Thyroid gland (tissue), 4 donors: ENCODE results near the gene PCDHGA2. TPM values are rescaled to one million over a fixed set of nuclear protein-coding genes. Genes with fewer than 3 reads are reported as not detected.

Experiments
- DNase-seq, 2 donors: peaks; one replicate each; pipeline ENCODE4 v3.0.0-alpha.2; 2019
- H3K27ac ChIP-seq, 3 donors: fragments of 200-600 bp; sonication (generic); 1 replicate in 2 of 3; 2 replicates in 1 of 3; pipeline ENCODE4 v1.5.1; 2016 to 2019; ENCODE audit warnings: mild to moderate bottlenecking in 1 of 3, moderate library complexity in 1 of 3
- H3K27me3 ChIP-seq: fragments of 200-600 bp; sonication (generic); one replicate; pipeline ENCODE4 v1.5.1; 2019
- H3K36me3 ChIP-seq, 2 donors: fragments of 200-600 bp; sonication (generic); one replicate each; pipeline ENCODE4 v1.5.1; 2016 to 2019
- H3K4me1 ChIP-seq, 2 donors: fragments of 200-600 bp; sonication (generic); one replicate each; pipeline ENCODE4 v1.5.1; 2017 to 2019
- H3K4me3 ChIP-seq, 3 donors: fragments of 200-600 bp; sonication (generic); replicated peaks in 1 of 3; 1 replicate in 2 of 3; 2 replicates in 1 of 3; pipeline ENCODE4 v1.5.1; 2016; ENCODE audit warnings: mild to moderate bottlenecking in 1 of 3
- H3K9me3 ChIP-seq: fragments of 200-600 bp; sonication (generic); one replicate; pipeline ENCODE4 v1.5.1; 2017
- CTCF ChIP-seq, 6 experiments: fragments of 200-600 bp in 3 of 6; fragments of 450-650 bp in 3 of 6; sonication (generic) in 3 of 6; IDR thresholded peaks; one replicate each; pipeline ENCODE4 v1.5.1; 2016 to 2019; ENCODE audit warnings: antibody characterized with exemption in 6 of 6, mild to moderate bottlenecking in 2 of 6, inconsistent platforms in 1 of 6, moderate library complexity in 1 of 6
- POLR2A ChIP-seq, 2 donors: fragments of 450-650 bp; IDR thresholded peaks; one replicate each; pipeline ENCODE4 v1.6.1; 2017; ENCODE audit warnings: antibody characterized with exemption in 2 of 2, mild to moderate bottlenecking in 2 of 2, moderate library complexity in 1 of 2
- WGBS, 2 donors: methylation state at CpG; one replicate each; pipeline ENCODE4 v1.1.5; 2017; 5-methylcytosine and 5-hydroxymethylcytosine counted together
- intact Hi-C: fragments of 100-400 bp; cut with DNase I; formaldehyde crosslinking; loops from one replicate; pipeline ENCODE4 v1.15.1; 2023
- total RNA-seq, 4 donors: library from RNA; depleted of rRNA; stranded (reverse); fragments of >200 nt; gene quantifications; one replicate each; pipeline ENCODE4 v1.2.3, GENCODE V29; 2016

The PCDHGA2 gene
- total RNA-seq, 4 donors from 2014 or later = 4.3 to 6.4 (median 5.6) TPM

GRCh38 chr5:141349917-141350619, 11.5 kb downstream of the PCDHGA2 start, which contains the start of gene PCDHGB1:
PCDHGB1 (plus strand) TSS chr5:141350099; CDS start chr5:141350261, 162 bp downstream.
- H3K9me3 ChIP-seq = no peaks in the 10 kb centered on the region
- TF ChIP-seq CTCF (IDR thresholded peaks at IDR 0.05) = peak in 3 of 6 experiments; percentile 9 to 40 (median 34)
- TF ChIP-seq POLR2A (IDR thresholded peaks at IDR 0.05) = no peak
- H3K36me3 ChIP-seq = no peaks in the 10 kb centered on the region
- no peak within 1 kb of the TSS for H3K27ac ChIP-seq
- H3K4me1 ChIP-seq = no peaks in the 10 kb centered on the region
- H3K4me3 ChIP-seq = peak within 1 kb of the TSS in 1 of 3 donors; percentile 23
- DNase-seq = peak; percentile 46 to 65
- H3K27me3 ChIP-seq = no peaks in the 10 kb centered on the region
- intact Hi-C loops = no loop called here
- WGBS, 2 donors = 18 to 27% methylated on average over 29 of the region's 29 CpGs

GRCh38 chr5:141351591-141351990, 13.0 kb downstream of the PCDHGA2 start:
- Histone ChIP-seq H3K27me3 (no peaks in the 10 kb centered on the region), H3K36me3 (no peaks in the 10 kb centered on the region), H3K27ac (no peak overlapping the region), H3K4me1 (no peaks in the 10 kb centered on the region), H3K9me3 (no peaks in the 10 kb centered on the region), H3K4me3 (no peak overlapping the region)
- intact Hi-C loops = no loop called here
- DNase-seq = no peak
- 16 to 54% methylated on average over 3 to 5 of the region's 36 CpGs for whole genome bisulfite sequencing, 2 donors
- TF ChIP-seq CTCF (IDR thresholded peaks at IDR 0.05) (no peak), POLR2A (IDR thresholded peaks at IDR 0.05) (no peak)

GRCh38 chr5:141354900-141355469, 16.4 kb downstream of the PCDHGA2 start, which contains the start of gene PCDHGA4:
PCDHGA4 (plus strand) TSS chr5:141355021; CDS start chr5:141355108, 87 bp downstream.
- no peak for TF ChIP-seq POLR2A (IDR thresholded peaks at IDR 0.05)
- peak in 5 of 6 experiments; percentile 9 to 30 (median 18) for TF ChIP-seq CTCF (IDR thresholded peaks at IDR 0.05)

GRCh38 chr5:141355641-141356040, 17.1 kb downstream of the PCDHGA2 start:
- Histone ChIP-seq H3K9me3 (peaks cover 4% of the 10 kb centered on the region), H3K4me3 (no peak overlapping the region), H3K27ac (no peak overlapping the region), H3K27me3 (no peaks in the 10 kb centered on the region), H3K36me3 (no peaks in the 10 kb centered on the region), H3K4me1 (no peaks in the 10 kb centered on the region)
- intact Hi-C loops = no loop called here
- TF ChIP-seq POLR2A (IDR thresholded peaks at IDR 0.05) (no peak), CTCF (IDR thresholded peaks at IDR 0.05) (no peak)
- WGBS, 2 donors = 48 to 62% methylated on average over 24 of the region's 24 CpGs
- no peak for DNase-seq

More at GRCh38 chr5:141354900-141355469, 16.4 kb downstream of the PCDHGA2 start, which contains the start of gene PCDHGA4:
- Histone ChIP-seq H3K4me3 (peak within 1 kb of the TSS in 2 of 3 donors; percentile 8 to 13), H3K27me3 (no peaks in the 10 kb centered on the region), H3K27ac (no peak within 1 kb of the TSS), H3K9me3 (peaks cover 4% of the 10 kb centered on the region), H3K36me3 (no peaks in the 10 kb centered on the region), H3K4me1 (no peaks in the 10 kb centered on the region)
- no peak for DNase-seq
- intact Hi-C loops = no loop called here
- WGBS, 2 donors = 14 to 17% methylated on average over 21 to 29 of the region's 29 CpGs

- TF ChIP-seq POLR2A (IDR thresholded peaks at IDR 0.05) = no peak
- TF ChIP-seq CTCF (IDR thresholded peaks at IDR 0.05) = no peak
- no peaks in the 10 kb centered on the region for H3K4me1 ChIP-seq
- intact Hi-C loops = no loop called here
- DNase-seq = no peak
- no peaks in the 10 kb centered on the region for H3K27me3 ChIP-seq
- H3K27ac ChIP-seq = no peak overlapping the region
- no peaks in the 10 kb centered on the region for H3K36me3 ChIP-seq
- no peak overlapping the region for H3K4me3 ChIP-seq
- WGBS, 2 donors = 75 to 76% methylated on average over 5 of the region's 5 CpGs
- peaks cover 4% of the 10 kb centered on the region for H3K9me3 ChIP-seq
Observed at GRCh38 chr5:141356133-141356532, 17.6 kb downstream of the PCDHGA2 start.
